G401.6 (cell line): ENCODE data around the gene PGM5.
"Not testable (repeated sequence)": the region's sequence is repeated elsewhere in the genome, so short reads cannot be mapped to it uniquely, and the experiment has no call there.

Experiments
- FAIRE-seq: peaks from 2 replicates; lab custom pipeline; 2012; peaks lifted over from hg19 to GRCh38; lab: Jason Lieb, UNC

The PGM5 gene

DNA sequence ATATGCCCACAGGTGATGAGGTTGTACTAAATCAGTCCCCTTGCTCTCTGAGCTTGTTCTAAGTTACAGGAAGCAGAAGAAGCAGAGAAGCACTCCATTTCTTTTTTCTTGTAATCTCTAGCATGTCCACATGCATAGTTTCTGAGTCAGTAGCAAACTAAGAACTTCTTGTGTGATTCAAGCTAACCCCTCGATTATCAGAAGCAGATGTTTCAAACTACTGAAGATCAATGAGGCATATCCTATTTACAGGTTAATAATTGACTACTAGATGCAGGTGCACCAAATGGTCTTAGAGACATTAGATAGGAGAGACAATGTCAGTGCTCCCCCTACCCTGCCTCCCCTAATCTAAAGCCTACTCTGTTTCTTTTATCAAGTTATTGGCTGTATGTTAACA is 21.3 kb downstream of the PGM5 start:
- FAIRE-seq: not testable (repeated sequence)

DNA sequence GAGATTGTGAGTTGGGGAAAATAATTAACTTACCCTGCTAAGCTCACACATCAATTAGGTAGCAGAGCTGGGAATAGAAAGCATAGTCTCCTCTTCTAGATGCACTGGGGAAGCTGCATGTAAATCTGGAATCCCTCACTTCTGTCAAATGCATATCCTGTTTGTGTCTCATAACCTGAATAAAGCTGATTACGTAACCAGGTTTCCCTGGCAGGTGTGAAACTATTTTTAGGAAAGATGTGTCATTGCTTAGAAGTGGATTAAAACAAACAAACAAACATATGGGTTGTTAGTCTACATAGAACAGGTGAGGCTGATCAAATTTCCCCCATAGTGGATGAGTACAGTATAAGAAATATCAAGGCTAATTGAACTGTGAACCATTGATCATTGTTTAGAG is 27.5 kb downstream of the PGM5 start:
- FAIRE-seq: not testable (repeated sequence)

DNA sequence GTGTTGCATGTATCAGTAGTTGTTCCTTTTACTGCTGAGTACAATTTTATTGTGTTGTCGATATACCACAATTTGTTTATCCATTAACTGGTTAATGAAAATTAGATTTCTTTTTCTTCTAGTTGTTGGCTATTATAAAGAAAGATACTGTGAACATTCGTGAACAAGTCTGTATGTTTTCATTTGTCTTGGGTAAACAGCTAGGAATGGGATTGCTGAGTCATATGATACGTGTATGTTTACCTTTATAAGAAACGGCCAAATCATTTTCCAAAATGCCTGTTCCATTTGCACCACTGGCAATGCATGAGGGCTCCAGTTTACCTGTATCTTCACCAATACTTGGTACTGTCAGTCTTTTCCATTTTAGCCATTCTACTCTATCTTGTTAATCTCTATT is 33.1 kb downstream of the PGM5 start:
- not testable (repeated sequence) for FAIRE-seq

DNA sequence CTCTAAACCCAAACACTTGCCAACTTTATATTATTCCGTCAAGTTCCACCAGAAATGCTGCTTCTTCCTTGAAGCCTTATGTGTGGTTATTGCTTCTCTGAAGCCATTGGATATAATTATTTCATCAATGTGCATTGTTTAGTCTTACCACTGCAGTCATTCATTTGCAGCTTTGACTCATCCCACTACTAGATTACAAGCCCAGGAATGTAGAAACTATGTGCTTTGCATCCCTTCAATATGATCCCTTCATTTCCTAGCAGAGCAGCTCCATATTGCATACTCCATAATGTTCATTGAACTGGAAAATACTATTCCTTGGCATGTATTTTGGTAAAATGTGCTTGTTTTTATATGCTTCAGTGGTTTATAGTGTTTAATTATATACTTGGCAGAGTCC is 34.3 kb downstream of the PGM5 start:
- FAIRE-seq: not testable (repeated sequence)

DNA sequence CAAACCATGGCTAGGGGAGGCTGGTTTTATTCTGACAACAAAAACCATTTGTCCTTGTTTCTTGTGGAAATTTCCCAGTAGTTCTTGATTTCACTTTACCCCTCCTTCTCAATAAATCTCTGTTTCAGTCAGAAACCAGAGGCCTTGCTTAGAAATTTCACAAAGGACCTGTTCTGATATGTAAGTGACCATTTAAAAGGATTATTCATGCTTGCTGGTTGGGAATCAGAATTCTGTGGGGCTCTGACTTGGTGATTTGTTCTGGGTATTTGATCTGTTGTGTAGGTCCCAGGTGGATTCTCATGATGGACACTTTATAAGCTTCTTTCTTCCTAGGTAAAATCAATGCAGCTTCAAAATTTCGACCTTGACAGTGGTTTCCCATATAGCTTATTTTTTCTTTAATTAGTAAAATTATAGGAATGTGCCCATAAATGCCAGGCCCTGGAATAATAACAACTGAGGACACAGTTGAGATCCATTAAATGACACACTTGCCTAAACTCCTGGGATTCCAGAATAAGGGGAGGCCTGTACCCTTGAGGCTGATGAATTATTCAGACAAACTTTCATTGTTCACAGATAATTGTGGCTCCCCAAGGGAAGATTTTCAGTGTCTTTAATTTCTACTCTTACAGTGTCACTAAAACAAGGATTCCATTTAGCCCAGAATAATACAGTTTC is 40.1 kb downstream of the PGM5 start:
- not testable (repeated sequence) for FAIRE-seq

DNA sequence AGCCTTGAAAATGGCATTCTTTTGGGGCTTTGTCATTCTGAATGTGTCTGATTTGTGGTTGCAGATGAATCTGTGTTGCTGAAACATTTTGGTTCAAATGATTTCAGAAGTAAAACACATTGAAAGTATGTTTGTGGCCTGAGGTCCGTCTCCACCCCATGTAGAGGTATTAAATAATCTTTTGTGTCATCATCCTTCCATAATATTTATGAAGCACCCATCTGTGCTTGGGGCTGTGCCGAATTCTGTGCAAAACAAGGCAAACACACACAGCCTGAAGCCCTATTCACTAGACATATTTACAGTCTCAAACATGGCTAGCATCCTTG is 40.6 kb downstream of the PGM5 start:
- not testable (repeated sequence) for FAIRE-seq

DNA sequence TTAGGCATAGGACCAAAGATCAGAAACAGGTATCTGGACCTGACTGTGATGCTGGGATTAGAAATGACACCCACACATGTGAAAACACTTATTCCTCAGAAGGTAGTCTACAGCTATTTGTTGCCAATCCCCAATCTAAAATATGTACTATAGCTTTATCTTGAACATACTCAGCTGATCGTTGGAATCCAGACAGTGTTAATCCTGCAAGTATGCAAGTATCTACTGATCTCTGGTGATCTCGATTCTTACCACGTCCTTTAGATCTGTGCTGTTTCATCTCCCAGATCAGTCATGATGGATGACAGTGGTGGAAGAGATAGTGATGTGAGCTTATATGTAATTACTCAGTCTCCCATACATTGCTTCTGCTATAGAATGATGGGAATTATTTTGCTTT is 41.4 kb downstream of the PGM5 start:
- not testable (repeated sequence) for FAIRE-seq

DNA sequence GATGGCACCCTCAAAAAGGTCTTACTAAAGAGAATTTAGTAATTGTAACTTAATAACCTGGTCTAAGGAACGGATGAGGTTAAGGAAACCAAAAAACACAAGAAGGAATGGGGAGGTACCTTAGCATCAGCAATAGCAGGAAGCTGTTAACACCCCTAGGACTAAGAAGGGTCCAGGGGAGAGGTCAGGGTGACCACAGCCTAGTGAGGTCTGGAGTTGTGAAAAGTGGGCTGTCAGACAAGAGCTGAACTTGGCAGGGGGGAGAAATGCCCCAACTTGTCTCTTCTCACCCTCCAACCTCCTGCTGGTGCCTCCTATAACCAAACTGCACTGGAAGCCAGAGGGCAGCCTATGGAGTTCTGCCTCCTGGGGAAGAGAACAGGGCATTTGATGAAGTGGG is 41.9 kb downstream of the PGM5 start:
- FAIRE-seq: not testable (repeated sequence)

DNA sequence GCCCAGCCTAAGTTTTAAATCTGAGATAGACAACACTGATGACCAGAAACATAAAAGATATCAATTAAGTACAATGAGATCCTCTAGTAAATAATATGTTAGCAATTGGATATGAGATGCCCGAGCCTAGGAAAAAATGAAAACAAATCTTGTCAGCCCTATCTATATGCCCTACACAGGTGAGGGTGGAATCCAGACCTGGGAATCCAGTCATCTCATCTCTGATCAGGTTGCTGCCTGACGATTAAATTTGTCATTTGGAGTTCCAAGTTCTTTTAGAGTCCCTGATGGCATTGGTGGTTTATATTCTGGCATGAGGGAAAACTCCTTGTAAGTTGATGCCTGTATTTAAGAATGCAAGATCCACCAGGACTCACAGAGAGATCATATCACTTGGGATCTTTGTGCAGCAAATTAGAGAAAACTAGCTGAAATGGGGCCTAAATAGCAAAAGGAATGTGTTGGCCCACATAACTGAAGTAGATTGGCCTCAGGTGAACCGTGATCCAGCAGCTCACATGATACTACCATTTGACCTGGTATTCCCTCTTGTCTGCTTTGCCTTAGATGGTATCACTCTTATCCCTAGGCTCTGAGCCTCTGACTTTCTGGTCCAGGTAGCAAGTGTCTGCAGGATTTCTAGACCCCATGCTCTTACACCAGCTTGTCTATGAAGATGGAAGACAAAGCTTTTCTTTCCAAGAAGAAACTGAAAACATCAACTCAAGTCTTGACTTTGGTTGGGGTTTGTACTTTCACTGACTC is 48.2 kb downstream of the PGM5 start:
- not testable (repeated sequence) for FAIRE-seq

DNA sequence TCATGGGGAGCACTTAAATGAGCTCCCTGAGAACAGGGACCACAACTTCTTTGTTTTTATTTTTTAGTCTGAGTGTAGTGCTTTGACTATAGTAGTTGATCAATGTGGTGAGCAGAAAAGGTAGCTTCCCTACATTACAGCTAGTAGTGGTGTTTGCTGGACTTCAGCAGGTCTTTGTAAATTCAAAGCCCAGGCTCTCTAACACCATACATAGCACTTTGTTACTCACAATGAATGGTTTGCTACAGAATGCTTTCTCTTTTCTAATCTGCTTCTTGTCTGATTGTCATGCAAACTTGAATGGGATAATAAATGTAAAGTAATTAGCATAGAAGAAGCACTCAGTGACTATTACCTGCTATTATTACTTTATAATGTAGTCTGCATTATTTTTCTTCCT is 55.5 kb downstream of the PGM5 start:
- FAIRE-seq: not testable (repeated sequence)

DNA sequence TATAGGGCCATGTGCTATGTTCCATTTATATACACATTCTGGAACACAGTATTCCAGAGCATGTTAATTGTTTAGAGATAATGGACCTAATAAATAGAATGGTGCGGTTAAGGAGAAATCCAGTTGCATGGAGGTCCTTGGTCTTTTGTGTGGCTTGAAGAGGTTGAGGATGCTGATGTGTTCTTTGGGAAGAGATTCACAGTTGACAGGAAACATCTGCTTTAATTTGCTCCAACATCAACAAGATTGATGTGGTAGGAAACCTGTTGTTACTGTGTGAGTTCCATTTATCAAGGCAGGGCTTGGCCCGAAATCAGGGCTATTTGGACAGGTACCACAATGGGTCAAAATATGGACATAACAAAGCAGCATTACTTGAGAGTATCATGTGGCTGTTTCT is 56.3 kb downstream of the PGM5 start:
- not testable (repeated sequence) for FAIRE-seq

DNA sequence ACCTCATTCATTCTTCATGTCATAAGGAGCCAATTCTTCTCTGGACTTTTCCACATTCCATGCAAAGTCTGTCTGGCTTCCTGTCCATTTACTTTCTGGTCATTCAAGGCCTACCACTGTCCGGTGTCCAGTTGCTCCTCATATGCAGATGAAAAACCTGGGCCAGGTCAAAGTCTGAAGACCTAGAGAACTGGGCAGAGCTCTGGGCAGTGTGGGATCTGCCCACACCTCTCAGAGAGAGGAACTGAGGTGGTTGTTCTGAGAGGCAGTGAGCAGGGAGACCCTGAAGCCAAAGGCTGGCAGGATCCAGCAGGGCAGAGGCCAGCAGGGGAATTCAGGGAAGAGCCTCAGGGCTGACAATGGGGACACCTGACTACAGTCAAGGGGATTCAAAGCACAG is 58.7 kb downstream of the PGM5 start:
- FAIRE-seq: not testable (repeated sequence)

DNA sequence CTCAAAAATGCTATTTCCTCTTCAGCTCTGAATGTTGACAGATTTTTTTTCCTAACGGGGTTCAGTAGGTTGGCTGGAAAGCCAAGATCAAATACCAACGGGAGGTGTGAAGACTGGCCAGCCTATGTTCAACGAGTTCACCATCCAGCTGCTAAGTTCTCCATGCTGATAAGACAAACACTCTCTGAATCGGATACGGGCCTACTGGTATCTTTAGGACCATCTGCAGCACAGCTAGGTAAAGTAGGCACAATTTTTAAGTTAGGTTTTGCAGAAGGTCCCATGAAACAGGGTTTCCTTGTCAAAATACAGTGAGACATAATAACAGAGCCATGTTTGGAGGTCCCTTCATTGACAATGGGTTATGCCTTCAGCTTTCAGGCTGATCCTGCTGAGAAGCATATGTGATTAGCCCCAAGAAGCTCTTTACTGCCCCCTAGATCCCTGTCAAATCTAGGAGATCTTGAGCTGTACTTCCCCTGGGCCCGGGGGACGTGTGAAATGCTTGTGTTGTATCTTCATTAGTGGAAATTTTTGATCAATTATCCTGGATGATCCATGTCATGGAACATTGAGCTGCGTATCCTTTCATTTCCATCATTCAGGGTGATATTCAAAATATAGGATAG is 60.6 kb downstream of the PGM5 start:
- no peak for FAIRE-seq

DNA sequence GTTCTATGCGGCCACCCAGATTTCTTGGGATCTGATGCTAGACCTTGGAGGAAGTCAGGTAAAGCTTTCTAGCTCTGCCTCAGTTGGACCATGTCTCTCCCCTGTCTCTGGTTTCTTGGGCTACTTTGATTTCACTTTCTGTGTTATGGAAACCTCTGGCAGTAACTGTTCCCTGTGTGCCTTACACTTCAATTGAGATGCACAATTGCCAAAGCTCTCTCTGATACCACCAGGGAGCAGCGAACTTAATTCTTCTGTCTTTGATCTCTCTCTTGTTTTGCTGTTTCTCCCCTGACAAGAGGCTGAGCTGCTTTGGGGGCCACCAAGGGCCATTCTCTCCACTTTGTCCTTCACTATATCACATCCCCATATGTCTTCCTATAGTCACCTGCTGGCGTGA is 61.4 kb downstream of the PGM5 start:
- FAIRE-seq: no peak

DNA sequence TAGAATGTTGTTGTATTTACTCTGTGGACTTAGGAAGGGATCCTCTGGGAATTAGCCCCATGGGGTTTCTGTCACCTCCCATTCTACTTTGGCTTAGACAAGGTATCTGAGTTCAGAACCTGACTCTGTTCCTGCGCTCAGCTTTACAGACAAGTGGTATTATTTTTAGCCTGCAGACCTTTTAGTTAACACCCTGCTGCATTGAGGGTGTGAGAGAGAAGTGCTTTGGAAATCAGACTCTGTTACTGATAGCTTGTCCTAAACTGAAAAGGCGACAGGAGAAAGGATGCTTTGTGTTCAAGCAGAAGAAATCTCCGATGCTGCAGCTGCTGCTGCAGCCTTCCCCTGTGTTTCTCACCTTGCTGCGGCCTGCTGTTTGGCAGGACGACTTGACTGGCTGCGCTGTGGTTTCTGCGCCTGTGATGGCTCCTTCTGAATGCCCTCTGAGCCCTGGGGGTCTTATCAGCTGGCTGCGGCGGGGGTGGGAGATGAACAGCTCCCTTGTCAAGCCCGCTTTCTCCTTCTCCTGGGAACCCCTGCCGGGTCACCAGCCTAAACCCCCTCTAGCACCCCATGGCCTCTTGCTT is 61.9 kb downstream of the PGM5 start:
- no peak for FAIRE-seq

DNA sequence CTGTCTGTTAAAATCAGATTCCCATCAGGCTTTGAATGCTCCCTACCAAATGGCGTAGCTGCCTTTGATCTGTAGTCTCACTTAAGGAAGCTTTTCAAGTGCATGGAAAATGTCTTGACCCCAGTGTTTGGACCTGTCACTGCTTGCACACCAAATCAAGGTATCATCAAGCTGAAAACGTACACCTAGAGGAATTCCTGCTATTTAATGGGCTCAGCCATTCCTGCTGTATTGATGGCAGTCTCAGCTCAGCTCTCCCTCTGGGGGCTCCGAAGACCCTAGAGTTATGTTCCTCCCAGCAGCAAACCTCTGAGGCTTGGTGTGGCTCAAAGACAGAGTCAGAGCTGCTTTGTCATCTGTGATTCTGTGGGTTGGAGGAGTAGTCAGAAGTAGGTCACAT is 63.5 kb downstream of the PGM5 start:
- FAIRE-seq: no peak

DNA sequence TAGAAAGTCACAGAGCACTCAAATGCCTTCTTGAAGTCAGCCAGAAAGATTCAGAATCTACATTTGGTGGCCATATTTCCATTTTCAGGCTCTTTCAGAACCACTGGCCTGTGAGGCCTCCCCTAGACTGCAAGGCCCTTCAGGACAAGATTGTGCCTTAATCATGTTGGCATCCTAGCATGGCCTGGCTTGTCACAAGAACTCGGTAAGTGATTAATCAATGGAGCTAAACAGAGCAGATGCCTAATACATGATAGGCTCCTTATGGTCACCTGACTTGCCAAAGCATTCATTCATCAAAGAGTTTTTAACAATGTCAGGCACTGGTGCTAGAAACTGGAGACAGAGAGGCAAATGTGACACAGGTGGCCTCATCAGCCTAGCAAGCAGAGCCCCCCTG is 70.3 kb downstream of the PGM5 start:
- no peak for FAIRE-seq

DNA sequence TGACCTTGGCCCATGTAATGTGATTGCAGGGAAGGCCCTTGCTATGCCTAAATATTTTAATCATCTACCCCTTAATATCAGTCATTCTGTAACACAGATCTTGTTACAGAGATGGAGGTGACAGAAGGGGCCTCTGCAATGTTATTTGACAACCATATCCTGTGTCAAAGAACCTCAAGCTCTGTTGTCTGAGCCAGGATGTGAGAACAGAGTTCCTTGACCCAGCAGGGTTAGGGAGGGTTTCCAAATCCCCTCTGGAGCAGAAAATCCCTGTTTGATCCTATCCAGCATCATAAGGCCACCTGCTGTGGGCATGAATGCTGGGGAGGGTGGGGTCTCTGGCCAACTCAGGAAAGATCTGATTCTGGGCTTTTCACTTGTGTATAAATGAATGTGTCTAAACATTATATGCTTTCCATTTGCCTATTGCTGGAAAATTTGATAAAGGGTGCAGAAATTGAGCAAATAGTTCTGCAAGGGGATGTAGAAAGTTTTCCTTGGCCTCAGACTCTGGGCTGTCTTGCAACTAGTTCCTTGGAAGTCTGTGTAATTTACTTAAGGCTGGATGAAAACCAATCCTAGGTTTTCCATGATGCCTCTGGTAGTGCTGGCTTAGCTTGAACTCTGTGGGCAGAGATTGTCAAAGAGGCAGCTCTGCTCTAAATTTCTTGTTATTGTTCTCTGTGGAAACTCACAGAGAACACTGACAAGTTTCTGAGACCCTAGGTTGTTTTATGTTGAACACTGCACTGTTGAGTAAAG is 71.0 kb downstream of the PGM5 start:
- FAIRE-seq: no peak

DNA sequence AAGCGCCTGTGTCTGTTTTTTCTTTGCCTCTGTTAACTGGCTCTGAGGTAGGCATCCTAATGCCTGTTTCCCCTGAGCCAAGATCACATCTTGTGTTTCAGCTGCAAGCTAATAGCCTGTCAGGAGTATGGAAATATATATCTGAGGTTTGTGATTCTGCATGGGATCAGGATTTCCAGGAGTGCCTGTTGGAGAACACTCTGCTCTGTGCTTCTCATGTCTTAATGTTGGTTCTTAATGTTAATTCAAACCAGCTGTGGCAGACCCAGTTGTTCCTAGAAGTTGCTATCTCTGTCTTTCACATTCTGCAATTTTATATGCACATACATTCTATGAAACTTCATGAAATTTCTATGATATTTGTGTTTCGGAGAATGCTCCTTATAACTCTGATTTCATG is 72.1 kb downstream of the PGM5 start:
- FAIRE-seq: no peak

DNA sequence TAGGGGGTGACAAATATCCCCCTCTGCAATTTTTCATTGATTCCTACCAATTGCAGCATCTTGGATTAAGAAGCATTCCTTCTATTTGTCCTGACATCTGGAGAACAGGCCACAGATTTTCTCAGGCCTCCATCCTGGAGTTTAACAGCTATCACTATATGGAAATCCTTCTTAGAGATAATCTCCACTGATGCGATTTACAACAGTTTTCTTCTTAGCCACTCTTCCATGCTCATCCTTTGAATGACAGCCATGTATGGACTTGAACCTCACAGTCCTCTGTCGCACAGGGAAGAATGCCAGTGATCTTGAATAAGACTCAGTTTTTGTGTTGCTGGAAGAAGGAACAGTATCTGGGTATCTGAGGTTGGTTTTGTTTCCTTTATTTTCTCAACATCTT is 73.2 kb downstream of the PGM5 start:
- FAIRE-seq: no peak

DNA sequence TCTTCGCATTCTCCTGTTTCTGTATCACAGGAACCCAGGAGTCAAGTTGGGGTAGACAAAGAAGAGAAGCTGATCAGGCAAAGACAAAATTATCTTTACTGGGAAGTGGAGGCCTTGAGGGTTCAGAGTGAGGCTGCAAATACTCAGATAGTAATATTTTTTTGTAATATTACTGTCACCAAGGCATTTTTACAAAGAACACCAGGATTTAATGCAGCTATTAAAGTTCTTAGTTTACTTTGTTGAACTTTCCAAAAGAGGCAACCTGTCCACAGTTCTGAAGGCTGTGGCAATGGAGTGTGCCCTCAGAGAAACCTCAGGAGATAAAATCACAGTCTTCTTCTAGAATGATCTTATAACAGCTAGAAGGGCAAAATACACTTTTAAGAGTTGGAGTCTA is 74.9 kb downstream of the PGM5 start:
- FAIRE-seq: no peak

DNA sequence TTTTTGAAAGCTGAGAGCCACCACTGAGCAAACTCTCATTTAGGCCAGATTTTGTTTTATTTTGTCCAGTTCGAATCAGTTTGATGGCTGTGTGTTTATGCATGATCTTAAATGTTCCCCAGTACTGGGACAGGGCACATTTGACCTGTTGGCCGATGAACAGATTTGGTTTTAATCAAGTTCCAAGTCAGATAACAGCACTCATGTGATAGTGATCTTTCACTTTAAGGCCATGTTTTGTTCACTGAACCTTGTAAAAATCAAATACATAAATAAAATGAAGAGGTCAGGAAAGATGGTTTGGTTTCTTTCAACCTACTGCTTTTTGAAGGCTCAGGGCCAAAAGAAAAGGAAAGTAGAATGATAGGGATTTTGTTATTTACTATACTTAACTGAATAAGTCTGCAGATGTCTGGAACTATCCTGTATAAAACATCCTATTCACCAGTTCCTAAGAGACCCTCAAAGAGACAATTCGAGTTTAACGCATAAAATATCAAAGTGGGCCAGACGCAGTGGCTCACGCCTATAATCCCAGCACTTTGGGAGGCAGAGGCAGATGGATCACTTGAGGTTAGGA is 77.2 kb downstream of the PGM5 start:
- FAIRE-seq: no peak
